Measurements from ENCODE around the gene SMIM28.

SMIM28 gene

DNA sequence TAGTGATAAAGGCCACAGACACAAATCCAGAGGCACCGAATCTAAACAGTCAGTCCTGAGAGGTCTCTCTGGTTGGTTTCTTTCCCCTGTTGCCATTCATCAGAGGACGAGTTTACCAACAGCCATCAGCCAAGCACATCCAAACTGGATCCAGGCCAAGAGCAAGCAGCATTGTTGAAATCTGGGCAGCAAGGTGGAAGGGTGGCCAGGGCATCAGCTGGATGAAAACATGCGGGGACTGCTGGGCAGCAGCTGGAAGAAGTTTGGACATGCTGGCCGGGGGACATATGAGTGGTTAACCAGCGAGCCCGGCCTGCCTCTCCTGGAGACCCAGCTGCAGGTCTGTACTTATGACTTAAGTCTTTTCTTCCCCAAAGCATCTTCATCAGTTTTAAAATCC is at the start of gene SMIM28:
Gene SMIM28 (plus strand): TSS at position 62 of the 400 bp plus-strand sequence. CDS start 168 bp downstream, at position 230.
- TF ChIP-seq, protein P1, sequence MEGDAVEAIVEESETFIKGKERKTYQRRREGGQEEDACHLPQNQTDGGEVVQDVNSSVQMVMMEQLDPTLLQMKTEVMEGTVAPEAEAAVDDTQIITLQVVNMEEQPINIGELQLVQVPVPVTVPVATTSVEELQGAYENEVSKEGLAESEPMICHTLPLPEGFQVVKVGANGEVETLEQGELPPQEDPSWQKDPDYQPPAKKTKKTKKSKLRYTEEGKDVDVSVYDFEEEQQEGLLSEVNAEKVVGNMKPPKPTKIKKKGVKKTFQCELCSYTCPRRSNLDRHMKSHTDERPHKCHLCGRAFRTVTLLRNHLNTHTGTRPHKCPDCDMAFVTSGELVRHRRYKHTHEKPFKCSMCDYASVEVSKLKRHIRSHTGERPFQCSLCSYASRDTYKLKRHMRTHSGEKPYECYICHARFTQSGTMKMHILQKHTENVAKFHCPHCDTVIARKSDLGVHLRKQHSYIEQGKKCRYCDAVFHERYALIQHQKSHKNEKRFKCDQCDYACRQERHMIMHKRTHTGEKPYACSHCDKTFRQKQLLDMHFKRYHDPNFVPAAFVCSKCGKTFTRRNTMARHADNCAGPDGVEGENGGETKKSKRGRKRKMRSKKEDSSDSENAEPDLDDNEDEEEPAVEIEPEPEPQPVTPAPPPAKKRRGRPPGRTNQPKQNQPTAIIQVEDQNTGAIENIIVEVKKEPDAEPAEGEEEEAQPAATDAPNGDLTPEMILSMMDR (IDR thresholded peaks at IDR 0.05; ENCODE audit: low read depth, low read length): no peak
- no peak within 1 kb of the TSS for H3K4me3 ChIP-seq (replicated peaks in 1 of 2; ENCODE audit: low read depth in 2 of 2, low read length in 2 of 2)
- DNase-seq (ENCODE audit: low read depth in 2 of 2): no peak

DNA sequence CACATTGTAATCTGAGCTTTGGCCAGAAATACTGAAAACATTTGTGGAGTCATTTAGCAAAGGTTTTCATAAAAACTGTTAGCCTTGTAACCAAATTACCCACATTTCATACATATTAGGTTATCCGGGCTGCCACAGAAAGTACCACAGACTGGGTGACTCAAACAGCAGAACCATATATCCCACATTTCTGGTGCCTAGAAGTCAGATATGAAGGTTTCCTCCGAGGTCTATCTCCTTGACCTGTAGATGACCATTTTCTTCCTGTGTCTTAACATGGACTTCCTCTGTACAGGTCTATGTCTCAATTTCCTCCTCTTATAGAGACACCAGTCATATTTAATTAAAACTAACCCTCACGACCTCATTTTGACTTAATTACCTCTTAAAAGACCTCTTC is 49.5 kb upstream of the SMIM28 start:
- TF ChIP-seq, protein P1 (IDR thresholded peaks at IDR 0.05; ENCODE audit: low read depth, low read length): no peak
- no peak for DNase-seq (ENCODE audit: low read depth in 2 of 2)
- H3K4me3 ChIP-seq (replicated peaks in 1 of 2; ENCODE audit: low read depth in 2 of 2, low read length in 2 of 2): no peak overlapping the region

DNA sequence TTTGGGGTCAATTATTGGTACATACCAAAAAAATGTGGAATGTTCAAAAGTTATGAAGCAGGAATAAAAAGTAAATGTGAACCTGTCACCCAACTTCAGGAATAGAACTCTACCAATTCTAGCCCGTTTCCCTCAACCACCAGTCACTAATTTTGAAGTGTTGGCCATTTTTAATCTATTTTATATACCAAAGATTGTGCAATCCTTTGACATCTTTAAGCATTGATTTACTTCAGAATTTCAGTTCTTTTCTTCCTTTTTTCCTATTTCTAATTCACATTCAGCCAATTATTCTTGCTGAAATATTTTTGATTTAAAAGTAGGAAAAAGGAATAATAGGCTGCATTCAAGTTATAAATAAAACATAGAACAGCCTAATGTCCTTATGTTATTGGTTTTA is 46.9 kb upstream of the SMIM28 start:
- DNase-seq (ENCODE audit: low read depth in 2 of 2): no peak
- TF ChIP-seq, protein P1 (IDR thresholded peaks at IDR 0.05; ENCODE audit: low read depth, low read length): no peak
- H3K4me3 ChIP-seq (replicated peaks in 1 of 2; ENCODE audit: low read depth in 2 of 2, low read length in 2 of 2): no peak overlapping the region

DNA sequence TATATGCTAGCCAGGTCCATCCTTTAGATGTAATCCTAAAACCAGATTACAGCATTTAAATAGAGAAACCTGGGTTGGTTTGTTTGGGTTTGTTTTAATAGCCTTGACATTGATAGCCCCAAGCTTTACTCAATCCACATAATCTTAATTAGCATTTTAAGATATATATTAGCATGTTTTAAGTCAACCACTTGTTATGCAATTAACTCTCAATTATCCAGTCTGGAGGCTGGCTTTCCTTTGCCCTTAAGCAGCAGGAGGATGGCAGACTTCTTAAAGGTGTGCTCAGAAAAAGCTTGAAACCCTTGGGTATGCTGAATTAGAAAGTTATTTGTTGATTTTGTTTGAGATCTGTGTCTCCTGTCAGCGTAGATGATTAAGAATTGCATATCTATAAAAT is 46.3 kb upstream of the SMIM28 start:
- no peak for DNase-seq (ENCODE audit: low read depth in 2 of 2)
- H3K4me3 ChIP-seq (replicated peaks in 1 of 2; ENCODE audit: low read depth in 2 of 2, low read length in 2 of 2): no peak overlapping the region
- TF ChIP-seq, protein P1 (IDR thresholded peaks at IDR 0.05; ENCODE audit: low read depth, low read length): no peak

DNA sequence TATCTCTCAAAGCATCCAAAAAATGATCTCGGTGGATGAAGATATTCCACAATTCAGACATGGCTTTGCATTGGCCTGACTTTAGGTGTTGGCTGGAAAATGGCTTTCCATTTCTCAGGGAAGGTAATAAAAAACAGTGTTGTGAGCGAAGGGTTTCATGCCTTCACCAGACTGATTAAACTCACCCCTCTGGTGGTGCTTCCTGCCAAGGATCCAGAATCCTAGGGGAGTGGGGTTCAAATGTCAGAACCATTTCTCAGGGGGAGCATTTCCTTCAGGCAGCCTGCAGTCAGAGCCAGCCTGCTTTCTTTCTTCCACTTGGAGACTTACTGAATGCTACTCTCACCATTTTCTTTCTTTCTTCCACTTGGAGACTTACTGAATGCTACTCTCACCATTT is 45.7 kb upstream of the SMIM28 start:
- no peak for DNase-seq (ENCODE audit: low read depth in 2 of 2)
- TF ChIP-seq, protein P1 (IDR thresholded peaks at IDR 0.05; ENCODE audit: low read depth, low read length): no peak
- no peak overlapping the region for H3K4me3 ChIP-seq (replicated peaks in 1 of 2; ENCODE audit: low read depth in 2 of 2, low read length in 2 of 2)

DNA sequence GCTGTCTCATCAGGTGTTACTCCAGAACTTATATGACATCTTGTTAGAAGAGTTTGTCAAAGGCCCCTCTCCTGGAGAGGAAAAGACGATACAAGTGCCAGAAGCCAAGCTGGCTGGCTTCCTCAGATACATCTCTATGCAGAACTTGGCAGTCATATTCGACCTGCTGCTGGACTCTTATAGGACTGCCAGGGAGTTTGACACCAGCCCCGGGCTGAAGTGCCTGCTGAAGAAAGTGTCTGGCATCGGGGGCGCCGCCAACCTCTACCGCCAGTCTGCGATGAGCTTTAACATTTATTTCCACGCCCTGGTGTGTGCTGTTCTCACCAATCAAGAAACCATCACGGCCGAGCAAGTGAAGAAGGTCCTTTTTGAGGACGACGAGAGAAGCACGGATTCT is 43.7 kb upstream of the SMIM28 start:
- TF ChIP-seq, protein P1 (IDR thresholded peaks at IDR 0.05; ENCODE audit: low read depth, low read length): no peak
- DNase-seq (ENCODE audit: low read depth in 2 of 2): no peak
- no peak overlapping the region for H3K4me3 ChIP-seq (replicated peaks in 1 of 2; ENCODE audit: low read depth in 2 of 2, low read length in 2 of 2)

DNA sequence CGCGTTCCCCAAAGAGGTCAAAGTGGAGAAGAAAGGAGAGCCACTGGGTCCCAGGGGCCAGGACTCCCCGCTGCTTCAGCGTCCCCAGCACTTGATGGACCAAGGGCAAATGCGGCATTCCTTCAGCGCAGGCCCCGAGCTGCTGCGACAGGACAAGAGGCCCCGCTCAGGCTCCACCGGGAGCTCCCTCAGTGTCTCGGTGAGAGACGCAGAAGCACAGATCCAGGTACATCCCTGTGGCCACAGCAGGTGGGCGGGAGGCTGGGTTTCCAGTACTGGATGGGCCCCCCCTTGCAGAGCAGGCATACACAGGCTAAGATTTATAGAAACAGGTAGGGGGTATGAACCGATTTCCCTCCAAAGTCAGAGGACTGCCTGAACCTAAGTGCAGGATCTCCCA is 42.7 kb upstream of the SMIM28 start:
- TF ChIP-seq, protein P1 (IDR thresholded peaks at IDR 0.05; ENCODE audit: low read depth, low read length): no peak
- no peak overlapping the region for H3K4me3 ChIP-seq (replicated peaks in 1 of 2; ENCODE audit: low read depth in 2 of 2, low read length in 2 of 2)
- no peak for DNase-seq (ENCODE audit: low read depth in 2 of 2)
